Panc1 (cell line): Measurements from ENCODE around the gene CD6. TPM values are rescaled to one million over a fixed set of nuclear protein-coding genes. Genes with fewer than 3 reads are reported as not detected.

Experiments
- ATAC-seq: fragments of 200-7000 bp; cut with Tn5 transposase; 2 replicates; pipeline ENCODE4 v1.9.1; 2020; ENCODE audit warnings: mild to moderate bottlenecking, moderate library complexity
- BruUV-seq: library from RNA; stranded (reverse); fragments of 400-500 nt; replicated peaks from 2 replicates; lab custom pipeline; 2021; lab: Mats Ljungman, UMichigan
- CTCF ChIA-PET: fragments of 300-600 bp; sonication (Branson Sonifier 250); formaldehyde crosslinking; loops from one replicate; lab custom pipeline; 2022; ENCODE audit warnings: antibody characterized with exemption; lab: Charles Lee
- POLR2A ChIA-PET: fragments of 300-600 bp; sonication (Branson Sonifier 250); formaldehyde crosslinking; loops from one replicate; lab custom pipeline; 2022; ENCODE audit warnings: antibody characterized with exemption; lab: Charles Lee
- DNase-seq: peaks from one replicate; pipeline ENCODE4 v3.0.0-alpha.2; 2010; ENCODE audit warnings: low read depth, low spot score
- H3K27ac ChIP-seq: 2 replicates; pipeline ENCODE4 v1.5.1; 2011; ENCODE audit warnings: mild to moderate bottlenecking, low read length, inconsistent platforms
- H3K27me3 ChIP-seq: fragments of 200-500 bp; sonication (Bioruptor generic); 2 replicates; pipeline ENCODE4 v1.6.0; 2014; ENCODE audit warnings: low read length, inconsistent platforms; ENCODE audit not compliant: control insufficient read depth, insufficient read depth
- H3K36me3 ChIP-seq: fragments of 200-500 bp; sonication (Bioruptor generic); 2 replicates; pipeline ENCODE4 v1.5.1; 2014; ENCODE audit warnings: inconsistent platforms, mild to moderate bottlenecking, low read length, moderate library complexity; ENCODE audit not compliant: control insufficient read depth, insufficient read depth
- H3K4me1 ChIP-seq: 2 replicates; pipeline ENCODE4 v1.5.1; 2011; ENCODE audit warnings: inconsistent platforms, mild to moderate bottlenecking, low read length, moderate library complexity; ENCODE audit not compliant: control insufficient read depth, insufficient read depth
- H3K4me3 ChIP-seq, 2 experiments: 2 replicates each; pipeline ENCODE4 v1.5.1; 2011 to 2012; ENCODE audit warnings: low read depth in 2 of 2, low read length in 2 of 2, mild to moderate bottlenecking in 2 of 2, inconsistent platforms in 1 of 2, moderate library complexity in 1 of 2
- H3K9me3 ChIP-seq: fragments of 200-500 bp; sonication (Bioruptor generic); 2 replicates; pipeline ENCODE4 v1.5.1; 2014; ENCODE audit warnings: low read depth, mild to moderate bottlenecking, inconsistent platforms, low read length, moderate library complexity; ENCODE audit not compliant: control insufficient read depth, insufficient read depth
- POLR2AphosphoS5 ChIP-seq: IDR thresholded peaks from 2 replicates; pipeline ENCODE4 v1.6.1; 2012; ENCODE audit warnings: mild to moderate bottlenecking, low read depth, low read length, moderate library complexity
- SIN3A ChIP-seq: IDR thresholded peaks from 2 replicates; pipeline ENCODE4 v1.6.1; 2012; ENCODE audit warnings: low read depth, mild to moderate bottlenecking, low read length, moderate library complexity, borderline replicate concordance; ENCODE audit not compliant: insufficient read depth
- TCF7L2 ChIP-seq: IDR thresholded peaks from 2 replicates; pipeline ENCODE4 v1.6.1; 2011; ENCODE audit warnings: mild to moderate bottlenecking, low read depth, low read length, inconsistent platforms
- in situ Hi-C: cut with HindIII; loops from 2 replicates; pipeline ENCODE4 v1.10.0; 2016; ENCODE audit warnings: low sequenced_read_pairs, low pct_unique_long_range_greater_than_20kb
- intact Hi-C: fragments of 100-400 bp; cut with micrococcal nuclease; formaldehyde crosslinking; loops from one replicate; pipeline ENCODE4 v1.10.0; 2022; ENCODE audit not compliant: unreplicated experiment
- total RNA-seq: library from RNA; stranded (reverse); gene quantifications from one replicate; pipeline ENCODE4 v1.2.1, GENCODE V29; 2021; ENCODE audit not compliant: unreplicated experiment
- TF ChIP-seq, protein P1 (sequence below): fragments of 450-650 bp; IDR thresholded peaks from 2 replicates; pipeline ENCODE4 v1.5.1; 2017; ENCODE audit warnings: mild to moderate bottlenecking
- TF ChIP-seq, protein P2 (sequence below), 2 experiments: IDR thresholded peaks; 2 replicates each; pipeline ENCODE4 v1.6.1; 2011 to 2012; ENCODE audit warnings: low read depth in 2 of 2, control low read depth in 1 of 2, low read length in 1 of 2, mild to moderate bottlenecking in 1 of 2, moderate library complexity in 1 of 2; ENCODE audit not compliant: insufficient read depth in 1 of 2

Gene CD6
- total RNA-seq, 1 experiment from 2014 or later = 1.1 TPM

DNA sequence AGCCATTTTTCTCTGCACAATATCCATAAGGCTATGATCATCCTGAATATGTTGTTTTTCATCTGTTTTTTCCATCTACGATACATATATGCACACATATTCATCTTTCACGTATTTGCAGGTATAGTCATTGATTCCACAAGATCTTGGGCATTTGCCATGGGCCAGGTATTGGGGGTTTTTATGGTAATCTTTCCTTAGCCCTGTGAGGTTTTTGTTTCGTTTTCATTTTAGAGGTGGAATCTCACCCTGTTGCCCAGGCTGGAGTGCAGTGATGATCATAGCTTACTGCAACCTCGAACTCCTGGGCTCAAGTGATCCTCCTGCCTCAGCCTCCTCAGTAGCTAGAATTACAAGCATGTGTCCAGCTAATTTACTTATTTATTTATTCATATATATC lies 20.0 kb downstream of the CD6 start:
- no TSS peak for BruUV-seq
- in situ Hi-C loops = no loop called here

DNA sequence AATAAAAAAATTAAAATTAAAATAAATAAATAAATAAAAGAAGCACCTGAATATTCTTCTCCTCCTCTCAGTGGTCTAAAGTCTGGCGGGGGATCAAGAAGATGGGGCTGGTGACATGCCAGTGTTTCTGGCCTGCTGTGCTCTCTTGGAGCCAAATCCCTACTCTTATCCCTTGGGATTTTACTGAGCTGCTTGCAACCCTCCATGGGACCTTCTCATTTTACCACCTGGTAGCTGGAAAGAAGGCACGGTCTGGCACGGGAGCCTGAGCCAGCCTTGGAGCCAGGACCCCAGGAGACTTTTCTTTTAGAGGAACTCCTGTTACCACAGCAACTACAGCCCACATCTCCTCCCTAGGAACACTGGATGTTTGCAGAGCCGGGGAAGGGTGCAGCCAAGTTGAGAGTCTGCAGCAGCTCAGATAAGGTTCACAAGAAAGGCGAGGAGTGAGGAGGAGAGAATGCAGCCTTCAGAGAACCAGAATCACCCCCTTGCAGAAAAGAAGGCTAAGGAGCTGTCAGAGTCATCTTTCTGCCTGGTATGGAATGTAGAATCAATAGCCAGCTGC lies 21.4 kb downstream of the CD6 start:
- Histone ChIP-seq H3K9me3 (no peaks in the 10 kb centered on the region), H3K4me3 (no peak overlapping the region), H3K27me3 (no peaks in the 10 kb centered on the region), H3K27ac (no peak overlapping the region), H3K36me3 (no peaks in the 10 kb centered on the region), H3K4me1 (no peaks in the 10 kb centered on the region; the same call in 1 of the 2 replicates)
- ATAC-seq = no peak
- ChIA-PET CTCF (no interaction called here), POLR2A (no interaction called here)
- DNase-seq = no peak
- intact Hi-C loops = no loop called here
- TF ChIP-seq, protein P1, sequence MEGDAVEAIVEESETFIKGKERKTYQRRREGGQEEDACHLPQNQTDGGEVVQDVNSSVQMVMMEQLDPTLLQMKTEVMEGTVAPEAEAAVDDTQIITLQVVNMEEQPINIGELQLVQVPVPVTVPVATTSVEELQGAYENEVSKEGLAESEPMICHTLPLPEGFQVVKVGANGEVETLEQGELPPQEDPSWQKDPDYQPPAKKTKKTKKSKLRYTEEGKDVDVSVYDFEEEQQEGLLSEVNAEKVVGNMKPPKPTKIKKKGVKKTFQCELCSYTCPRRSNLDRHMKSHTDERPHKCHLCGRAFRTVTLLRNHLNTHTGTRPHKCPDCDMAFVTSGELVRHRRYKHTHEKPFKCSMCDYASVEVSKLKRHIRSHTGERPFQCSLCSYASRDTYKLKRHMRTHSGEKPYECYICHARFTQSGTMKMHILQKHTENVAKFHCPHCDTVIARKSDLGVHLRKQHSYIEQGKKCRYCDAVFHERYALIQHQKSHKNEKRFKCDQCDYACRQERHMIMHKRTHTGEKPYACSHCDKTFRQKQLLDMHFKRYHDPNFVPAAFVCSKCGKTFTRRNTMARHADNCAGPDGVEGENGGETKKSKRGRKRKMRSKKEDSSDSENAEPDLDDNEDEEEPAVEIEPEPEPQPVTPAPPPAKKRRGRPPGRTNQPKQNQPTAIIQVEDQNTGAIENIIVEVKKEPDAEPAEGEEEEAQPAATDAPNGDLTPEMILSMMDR = no peak
- in situ Hi-C loops = no loop called here
- BruUV-seq = no TSS peak

More for the DNA sequence above, 20.0 kb downstream of the CD6 start:
- no peaks in the 10 kb centered on the region for H3K36me3 ChIP-seq
- H3K27ac ChIP-seq = no peak overlapping the region
- intact Hi-C loops = no loop called here
- no peaks in the 10 kb centered on the region for H3K27me3 ChIP-seq
- no peaks in the 10 kb centered on the region; the same call in 1 of the 2 replicates for H3K4me1 ChIP-seq
- no peak overlapping the region for H3K4me3 ChIP-seq
- TF ChIP-seq, protein P2, sequence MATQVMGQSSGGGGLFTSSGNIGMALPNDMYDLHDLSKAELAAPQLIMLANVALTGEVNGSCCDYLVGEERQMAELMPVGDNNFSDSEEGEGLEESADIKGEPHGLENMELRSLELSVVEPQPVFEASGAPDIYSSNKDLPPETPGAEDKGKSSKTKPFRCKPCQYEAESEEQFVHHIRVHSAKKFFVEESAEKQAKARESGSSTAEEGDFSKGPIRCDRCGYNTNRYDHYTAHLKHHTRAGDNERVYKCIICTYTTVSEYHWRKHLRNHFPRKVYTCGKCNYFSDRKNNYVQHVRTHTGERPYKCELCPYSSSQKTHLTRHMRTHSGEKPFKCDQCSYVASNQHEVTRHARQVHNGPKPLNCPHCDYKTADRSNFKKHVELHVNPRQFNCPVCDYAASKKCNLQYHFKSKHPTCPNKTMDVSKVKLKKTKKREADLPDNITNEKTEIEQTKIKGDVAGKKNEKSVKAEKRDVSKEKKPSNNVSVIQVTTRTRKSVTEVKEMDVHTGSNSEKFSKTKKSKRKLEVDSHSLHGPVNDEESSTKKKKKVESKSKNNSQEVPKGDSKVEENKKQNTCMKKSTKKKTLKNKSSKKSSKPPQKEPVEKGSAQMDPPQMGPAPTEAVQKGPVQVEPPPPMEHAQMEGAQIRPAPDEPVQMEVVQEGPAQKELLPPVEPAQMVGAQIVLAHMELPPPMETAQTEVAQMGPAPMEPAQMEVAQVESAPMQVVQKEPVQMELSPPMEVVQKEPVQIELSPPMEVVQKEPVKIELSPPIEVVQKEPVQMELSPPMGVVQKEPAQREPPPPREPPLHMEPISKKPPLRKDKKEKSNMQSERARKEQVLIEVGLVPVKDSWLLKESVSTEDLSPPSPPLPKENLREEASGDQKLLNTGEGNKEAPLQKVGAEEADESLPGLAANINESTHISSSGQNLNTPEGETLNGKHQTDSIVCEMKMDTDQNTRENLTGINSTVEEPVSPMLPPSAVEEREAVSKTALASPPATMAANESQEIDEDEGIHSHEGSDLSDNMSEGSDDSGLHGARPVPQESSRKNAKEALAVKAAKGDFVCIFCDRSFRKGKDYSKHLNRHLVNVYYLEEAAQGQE (IDR thresholded peaks at IDR 0.05; ENCODE audit: insufficient read depth in 1 of 2, low read depth in 2 of 2, low read length in 1 of 2) = no peak
- no peak for TF ChIP-seq SIN3A
- TF ChIP-seq POLR2AphosphoS5 = no peak
- TF ChIP-seq TCF7L2 = no peak
- TF ChIP-seq, protein P1 = no peak
- POLR2A ChIA-PET = interaction anchor here (0.7 kb wide), 1 partner anchor 8 kb away, joined by 6 read pairs; no protein-coding TSS in a partner anchor
- ATAC-seq = no peak
- H3K9me3 ChIP-seq = no peaks in the 10 kb centered on the region
- CTCF ChIA-PET = no interaction called here
- no peak for DNase-seq
